Measurements from ENCODE around the gene CMTM4.

CMTM4 gene

DNA sequence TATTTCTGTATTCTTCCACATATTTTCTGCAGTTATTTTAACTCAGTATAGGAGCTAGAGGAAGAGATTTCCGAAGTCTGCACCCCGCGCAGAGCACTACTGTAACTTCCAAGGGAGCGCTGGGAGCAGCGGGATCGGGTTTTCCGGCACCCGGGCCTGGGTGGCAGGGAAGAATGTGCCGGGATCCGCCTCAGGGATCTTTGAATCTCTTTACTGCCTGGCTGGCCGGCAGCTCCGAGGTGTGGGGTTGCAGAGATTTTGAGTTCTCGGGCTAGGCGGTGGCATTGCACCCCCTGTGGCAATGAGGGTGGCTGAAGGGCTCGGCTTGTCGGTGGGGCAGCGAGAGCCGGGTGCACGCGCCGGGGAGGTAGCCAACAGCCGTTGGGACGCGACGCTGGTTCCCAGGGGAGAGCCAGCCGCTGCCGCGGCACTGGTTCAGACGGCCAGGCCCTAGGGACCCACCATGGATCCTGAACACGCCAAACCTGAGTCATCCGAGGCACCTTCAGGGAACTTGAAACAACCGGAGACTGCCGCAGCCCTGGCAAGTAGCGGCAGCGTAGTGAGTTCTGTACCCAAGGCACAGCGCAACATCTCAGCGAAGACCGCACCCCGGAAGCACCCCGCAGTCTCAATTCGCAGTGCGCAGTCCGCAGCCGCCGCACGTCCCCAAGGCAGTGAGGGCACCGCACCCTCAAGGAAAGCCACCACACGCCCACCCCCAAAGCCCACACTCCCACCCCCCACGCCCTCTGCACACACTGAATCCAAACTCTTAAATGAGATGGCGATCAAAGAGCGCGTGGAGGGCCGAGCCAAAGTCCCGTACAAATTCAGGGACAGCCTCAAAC lies 130.3 kb downstream of the CMTM4 start, which contains the start of gene CMTM1:
Gene CMTM1 (plus strand): TSS at position 389 of the 851 bp plus-strand sequence. CDS start 75 bp downstream, at position 464.
- DNase-seq (ENCODE audit: low spot score), result no peak

Data from CD4-positive, alpha-beta T cell treated with Interleukin-6 at 100 ng/mL for 8 hours (primary cell).